WTC11 (cell line): Measurements from ENCODE around the gene DENND2C. TPM values are rescaled to one million over a fixed set of nuclear protein-coding genes. Genes with fewer than 3 reads are reported as not detected.

Source experiments
- ATAC-seq: fragments of 200-7000 bp; cut with Tn5 transposase; 2 replicates; pipeline ENCODE4 v1.10.0; 2021; ENCODE audit warnings: mild to moderate bottlenecking, moderate library complexity
- CTCF ChIA-PET: fragments of 300-600 bp; sonication (Branson Sonifier 250); formaldehyde crosslinking; loops from one replicate; lab custom pipeline; 2021; ENCODE audit warnings: antibody characterized with exemption; lab: Charles Lee
- POLR2A ChIA-PET: fragments of 350-600 bp; sonication (Branson Sonifier 250); formaldehyde crosslinking; loops from one replicate; lab custom pipeline; 2021; ENCODE audit warnings: antibody characterized with exemption; lab: Charles Lee
- DNase-seq: peaks from one replicate; pipeline ENCODE4 v3.0.0; 2021; ENCODE audit warnings: low spot score
- H3K27ac Mint-ChIP-seq: 2 replicates; pipeline ENCODE4 v1.8.0; 2021; ENCODE audit warnings: mixed read lengths
- H3K27me3 Mint-ChIP-seq: 2 replicates; pipeline ENCODE4 v1.8.0; 2021; ENCODE audit warnings: low read depth, mild to moderate bottlenecking, moderate library complexity, mixed read lengths
- H3K36me3 Mint-ChIP-seq: 2 replicates; pipeline ENCODE4 v1.8.0; 2021; ENCODE audit warnings: mixed read lengths
- H3K4me1 Mint-ChIP-seq: 2 replicates; pipeline ENCODE4 v1.8.0; 2022; ENCODE audit warnings: mixed read lengths
- H3K4me3 Mint-ChIP-seq: 2 replicates; pipeline ENCODE4 v1.8.0; 2021; ENCODE audit warnings: mild to moderate bottlenecking, moderate library complexity, mixed read lengths
- H3K9me3 Mint-ChIP-seq: 2 replicates; pipeline ENCODE4 v1.8.0; 2021; ENCODE audit warnings: mixed read lengths
- ATF1 ChIP-seq: sonication (generic); formaldehyde crosslinking; IDR thresholded peaks from 2 replicates; pipeline ENCODE4 v1.8.1; 2023; ENCODE audit warnings: mild to moderate bottlenecking, moderate library complexity, missing genetic modification reagents
- ATF6 ChIP-seq: sonication (generic); formaldehyde crosslinking; IDR thresholded peaks from 2 replicates; pipeline ENCODE4 v1.8.1; 2023; ENCODE audit warnings: mild to moderate bottlenecking, missing genetic modification reagents
- CBFB ChIP-seq: sonication (generic); formaldehyde crosslinking; IDR thresholded peaks from 2 replicates; pipeline ENCODE4 v1.8.1; 2022; ENCODE audit warnings: mild to moderate bottlenecking, low read depth, missing genetic modification reagents
- ESRRA ChIP-seq: sonication (generic); formaldehyde crosslinking; IDR thresholded peaks from 2 replicates; pipeline ENCODE4 v1.8.1; 2022; ENCODE audit warnings: mild to moderate bottlenecking, missing genetic modification reagents, borderline replicate concordance
- ETV6 ChIP-seq: sonication (generic); formaldehyde crosslinking; IDR thresholded peaks from 2 replicates; pipeline ENCODE4 v1.8.1; 2022; ENCODE audit warnings: mild to moderate bottlenecking, missing genetic modification reagents
- JAZF1 ChIP-seq: fragments of 250-450 bp; sonication (Bioruptor Pico); IDR thresholded peaks from 2 replicates; pipeline ENCODE4 v1.9.0; 2021; ENCODE audit warnings: moderate library complexity, mild to moderate bottlenecking, inconsistent platforms
- PRRX2 ChIP-seq: fragments of 250-450 bp; sonication (Bioruptor Pico); IDR thresholded peaks from 2 replicates; pipeline ENCODE4 v1.8.0; 2021; ENCODE audit warnings: mild to moderate bottlenecking
- SOX15 ChIP-seq: fragments of 250-450 bp; sonication (Bioruptor Pico); IDR thresholded peaks from 2 replicates; pipeline ENCODE4 v1.9.0; 2021; ENCODE audit warnings: mild to moderate bottlenecking
- TEAD4 ChIP-seq: sonication (generic); formaldehyde crosslinking; IDR thresholded peaks from 2 replicates; pipeline ENCODE4 v1.8.0; 2022; ENCODE audit warnings: mild to moderate bottlenecking, missing genetic modification reagents
- USF2 ChIP-seq: sonication (generic); formaldehyde crosslinking; IDR thresholded peaks from 2 replicates; pipeline ENCODE4 v1.8.1; 2023; ENCODE audit warnings: mild to moderate bottlenecking, missing genetic modification reagents, moderate library complexity
- ZNF121 ChIP-seq: sonication (generic); formaldehyde crosslinking; IDR thresholded peaks from 2 replicates; pipeline ENCODE4 v1.8.0; 2023; ENCODE audit warnings: missing genetic modification reagents
- ZNF232 ChIP-seq: sonication (generic); formaldehyde crosslinking; IDR thresholded peaks from 2 replicates; pipeline ENCODE4 v1.8.0; 2022; ENCODE audit warnings: mild to moderate bottlenecking, missing genetic modification reagents
- ZNF396 ChIP-seq: fragments of 250-450 bp; sonication (Bioruptor Pico); IDR thresholded peaks from 2 replicates; pipeline ENCODE4 v1.8.0; 2021; ENCODE audit warnings: mild to moderate bottlenecking, moderate library complexity, borderline replicate concordance
- ZNF423 ChIP-seq: fragments of 250-450 bp; sonication (Bioruptor Pico); IDR thresholded peaks from 2 replicates; pipeline ENCODE4 v2.1.2; 2022; ENCODE audit warnings: mild to moderate bottlenecking, moderate library complexity
- ZNF512 ChIP-seq: sonication (generic); formaldehyde crosslinking; IDR thresholded peaks from 2 replicates; pipeline ENCODE4 v1.8.1; 2022; ENCODE audit warnings: missing genetic modification reagents, borderline replicate concordance
- ZNF671 ChIP-seq: fragments of 250-450 bp; sonication (Bioruptor Pico); IDR thresholded peaks from 2 replicates; pipeline ENCODE4 v1.8.0; 2021; ENCODE audit warnings: mild to moderate bottlenecking
- ZSCAN18 ChIP-seq: fragments of 250-450 bp; sonication (Bioruptor Pico); IDR thresholded peaks from 2 replicates; pipeline ENCODE4 v2.1.2; 2022; ENCODE audit warnings: mild to moderate bottlenecking, moderate library complexity
- total RNA-seq: library from RNA; stranded (reverse); gene quantifications from 3 replicates; pipeline ENCODE4 v1.2.3, GENCODE V29; 2021
- TF ChIP-seq, protein P1 (sequence below): fragments of 250-450 bp; sonication (Bioruptor Pico); IDR thresholded peaks from 2 replicates; pipeline ENCODE4 v1.9.0; 2021; ENCODE audit warnings: moderate library complexity, mild to moderate bottlenecking, inconsistent platforms, borderline replicate concordance
- TF ChIP-seq, protein P2 (sequence below): sonication (generic); formaldehyde crosslinking; conservative IDR thresholded peaks from 2 replicates; pipeline ENCODE4 v1.8.1; 2023; ENCODE audit warnings: mild to moderate bottlenecking, low read depth, missing genetic modification reagents, moderate library complexity
- TF ChIP-seq, protein P3 (sequence below): sonication (generic); formaldehyde crosslinking; IDR thresholded peaks from 2 replicates; pipeline ENCODE4 v1.8.0; 2022; ENCODE audit warnings: mild to moderate bottlenecking, missing genetic modification reagents
- TF ChIP-seq, protein P4 (sequence below): sonication (generic); formaldehyde crosslinking; IDR thresholded peaks from 2 replicates; pipeline ENCODE4 v1.8.0; 2022; ENCODE audit warnings: missing genetic modification reagents
- TF ChIP-seq, protein P5 (sequence below): sonication (generic); formaldehyde crosslinking; IDR thresholded peaks from 2 replicates; pipeline ENCODE4 v1.8.0; 2023; ENCODE audit warnings: missing genetic modification reagents

The DENND2C gene
- total RNA-seq, 1 experiment from 2014 or later = 2.9 TPM

DNA sequence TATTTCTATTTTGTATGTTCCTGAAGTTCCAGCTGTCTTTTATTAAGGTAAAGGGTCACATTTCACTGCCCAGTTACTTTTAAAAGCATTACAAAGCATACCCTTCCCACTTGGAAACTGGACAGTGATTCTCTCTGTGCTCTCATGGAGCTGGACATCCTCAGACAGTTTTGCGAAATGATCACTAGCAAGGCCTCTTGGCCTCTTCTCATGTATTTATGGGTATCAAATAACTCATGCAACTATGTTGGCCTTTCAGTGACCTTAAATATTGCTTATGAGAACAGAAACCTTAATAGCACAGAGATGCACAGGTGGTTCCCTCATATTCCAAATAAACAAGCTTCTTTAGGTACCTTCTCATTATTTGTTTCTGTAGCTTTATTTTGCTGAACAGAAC is 33.4 kb upstream of the DENND2C start:
- Mint-ChIP-seq H3K27ac (no peak overlapping the region), H3K4me3 (no peak overlapping the region)
- no peak for TF ChIP-seq PRRX2
- TF ChIP-seq, protein P1, sequence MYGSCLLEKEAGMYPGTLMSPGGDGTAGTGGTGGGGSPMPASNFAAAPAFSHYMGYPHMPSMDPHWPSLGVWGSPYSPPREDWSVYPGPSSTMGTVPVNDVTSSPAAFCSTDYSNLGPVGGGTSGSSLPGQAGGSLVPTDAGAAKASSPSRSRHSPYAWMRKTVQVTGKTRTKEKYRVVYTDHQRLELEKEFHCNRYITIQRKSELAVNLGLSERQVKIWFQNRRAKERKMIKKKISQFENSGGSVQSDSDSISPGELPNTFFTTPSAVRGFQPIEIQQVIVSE (CRISPR knock-in tag) = no peak
- no peak for TF ChIP-seq ZNF121 (CRISPR knock-in tag)
- TF ChIP-seq ESRRA = no peak
- TF ChIP-seq JAZF1 (CRISPR knock-in tag) = no peak
- no peak for TF ChIP-seq ZNF512 (CRISPR knock-in tag)
- no peak for TF ChIP-seq ATF6
- TF ChIP-seq, all 79 proteins: peak for 0
- no peak for DNase-seq
- no peaks in the 10 kb centered on the region for H3K27me3 Mint-ChIP-seq
- ATAC-seq = no peak
- H3K36me3 Mint-ChIP-seq = peaks cover 18% of the 10 kb centered on the region
- ChIA-PET POLR2A (no interaction called here), CTCF (interaction anchor here (0.5 to 1.2 kb wide), 3 partner anchors 34 to 771 kb away, joined by 3 to 5 read pairs (median 3); partner anchors contain the start of gene DENND2C)
- no peaks in the 10 kb centered on the region for H3K9me3 Mint-ChIP-seq
- H3K4me1 Mint-ChIP-seq = no peaks in the 10 kb centered on the region

DNA sequence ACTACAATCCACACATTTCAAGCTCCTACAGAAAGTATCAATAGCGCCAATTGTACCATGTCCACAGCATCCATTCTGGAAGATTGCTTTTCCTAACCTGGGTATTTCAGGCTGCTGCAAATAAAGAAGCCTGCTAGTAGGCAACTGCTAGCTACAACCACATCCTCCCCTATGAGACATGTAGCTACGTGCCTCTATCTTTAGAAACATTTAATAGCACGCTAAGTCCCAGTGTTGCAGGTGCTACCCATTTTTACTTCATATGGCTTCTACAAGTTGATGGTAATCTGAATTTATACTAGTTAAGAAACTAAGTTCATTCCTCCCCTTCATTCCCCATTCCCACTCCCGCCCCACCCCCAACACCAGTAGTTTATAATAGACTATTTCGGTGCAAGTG is 32.9 kb upstream of the DENND2C start:
- ChIA-PET POLR2A (no interaction called here), CTCF (interaction anchor here (0.5 to 1.2 kb wide), 2 partner anchors 34 to 771 kb away, joined by 3 to 5 read pairs; partner anchors contain the start of gene DENND2C)
- Mint-ChIP-seq H3K27ac (no peak overlapping the region), H3K4me1 (no peaks in the 10 kb centered on the region), H3K4me3 (no peak overlapping the region), H3K27me3 (no peaks in the 10 kb centered on the region), H3K9me3 (no peaks in the 10 kb centered on the region), H3K36me3 (peaks cover 12% of the 10 kb centered on the region)
- no peak for DNase-seq
- ATAC-seq = no peak
- TF ChIP-seq ETV6 (CRISPR knock-in tag) (no peak), ZNF671 (CRISPR knock-in tag) (no peak), ZNF232 (CRISPR knock-in tag) (no peak), ZSCAN18 (no peak), SOX15 (no peak), JAZF1 (CRISPR knock-in tag) (no peak), ZNF423 (no peak), USF2 (CRISPR knock-in tag) (no peak), ZNF396 (CRISPR knock-in tag) (no peak), CBFB (CRISPR knock-in tag) (no peak), ATF1 (CRISPR knock-in tag) (no peak), TEAD4 (CRISPR knock-in tag) (no peak)
- TF ChIP-seq, protein P2, sequence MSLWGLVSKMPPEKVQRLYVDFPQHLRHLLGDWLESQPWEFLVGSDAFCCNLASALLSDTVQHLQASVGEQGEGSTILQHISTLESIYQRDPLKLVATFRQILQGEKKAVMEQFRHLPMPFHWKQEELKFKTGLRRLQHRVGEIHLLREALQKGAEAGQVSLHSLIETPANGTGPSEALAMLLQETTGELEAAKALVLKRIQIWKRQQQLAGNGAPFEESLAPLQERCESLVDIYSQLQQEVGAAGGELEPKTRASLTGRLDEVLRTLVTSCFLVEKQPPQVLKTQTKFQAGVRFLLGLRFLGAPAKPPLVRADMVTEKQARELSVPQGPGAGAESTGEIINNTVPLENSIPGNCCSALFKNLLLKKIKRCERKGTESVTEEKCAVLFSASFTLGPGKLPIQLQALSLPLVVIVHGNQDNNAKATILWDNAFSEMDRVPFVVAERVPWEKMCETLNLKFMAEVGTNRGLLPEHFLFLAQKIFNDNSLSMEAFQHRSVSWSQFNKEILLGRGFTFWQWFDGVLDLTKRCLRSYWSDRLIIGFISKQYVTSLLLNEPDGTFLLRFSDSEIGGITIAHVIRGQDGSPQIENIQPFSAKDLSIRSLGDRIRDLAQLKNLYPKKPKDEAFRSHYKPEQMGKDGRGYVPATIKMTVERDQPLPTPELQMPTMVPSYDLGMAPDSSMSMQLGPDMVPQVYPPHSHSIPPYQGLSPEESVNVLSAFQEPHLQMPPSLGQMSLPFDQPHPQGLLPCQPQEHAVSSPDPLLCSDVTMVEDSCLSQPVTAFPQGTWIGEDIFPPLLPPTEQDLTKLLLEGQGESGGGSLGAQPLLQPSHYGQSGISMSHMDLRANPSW = no peak
- TF ChIP-seq, protein P3, sequence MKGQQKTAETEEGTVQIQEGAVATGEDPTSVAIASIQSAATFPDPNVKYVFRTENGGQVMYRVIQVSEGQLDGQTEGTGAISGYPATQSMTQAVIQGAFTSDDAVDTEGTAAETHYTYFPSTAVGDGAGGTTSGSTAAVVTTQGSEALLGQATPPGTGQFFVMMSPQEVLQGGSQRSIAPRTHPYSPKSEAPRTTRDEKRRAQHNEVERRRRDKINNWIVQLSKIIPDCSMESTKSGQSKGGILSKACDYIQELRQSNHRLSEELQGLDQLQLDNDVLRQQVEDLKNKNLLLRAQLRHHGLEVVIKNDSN (CRISPR knock-in tag) = no peak
- TF ChIP-seq, protein P4, sequence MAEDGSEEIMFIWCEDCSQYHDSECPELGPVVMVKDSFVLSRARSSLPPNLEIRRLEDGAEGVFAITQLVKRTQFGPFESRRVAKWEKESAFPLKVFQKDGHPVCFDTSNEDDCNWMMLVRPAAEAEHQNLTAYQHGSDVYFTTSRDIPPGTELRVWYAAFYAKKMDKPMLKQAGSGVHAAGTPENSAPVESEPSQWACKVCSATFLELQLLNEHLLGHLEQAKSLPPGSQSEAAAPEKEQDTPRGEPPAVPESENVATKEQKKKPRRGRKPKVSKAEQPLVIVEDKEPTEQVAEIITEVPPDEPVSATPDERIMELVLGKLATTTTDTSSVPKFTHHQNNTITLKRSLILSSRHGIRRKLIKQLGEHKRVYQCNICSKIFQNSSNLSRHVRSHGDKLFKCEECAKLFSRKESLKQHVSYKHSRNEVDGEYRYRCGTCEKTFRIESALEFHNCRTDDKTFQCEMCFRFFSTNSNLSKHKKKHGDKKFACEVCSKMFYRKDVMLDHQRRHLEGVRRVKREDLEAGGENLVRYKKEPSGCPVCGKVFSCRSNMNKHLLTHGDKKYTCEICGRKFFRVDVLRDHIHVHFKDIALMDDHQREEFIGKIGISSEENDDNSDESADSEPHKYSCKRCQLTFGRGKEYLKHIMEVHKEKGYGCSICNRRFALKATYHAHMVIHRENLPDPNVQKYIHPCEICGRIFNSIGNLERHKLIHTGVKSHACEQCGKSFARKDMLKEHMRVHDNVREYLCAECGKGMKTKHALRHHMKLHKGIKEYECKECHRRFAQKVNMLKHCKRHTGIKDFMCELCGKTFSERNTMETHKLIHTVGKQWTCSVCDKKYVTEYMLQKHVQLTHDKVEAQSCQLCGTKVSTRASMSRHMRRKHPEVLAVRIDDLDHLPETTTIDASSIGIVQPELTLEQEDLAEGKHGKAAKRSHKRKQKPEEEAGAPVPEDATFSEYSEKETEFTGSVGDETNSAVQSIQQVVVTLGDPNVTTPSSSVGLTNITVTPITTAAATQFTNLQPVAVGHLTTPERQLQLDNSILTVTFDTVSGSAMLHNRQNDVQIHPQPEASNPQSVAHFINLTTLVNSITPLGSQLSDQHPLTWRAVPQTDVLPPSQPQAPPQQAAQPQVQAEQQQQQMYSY (CRISPR knock-in tag) = no peak
- TF ChIP-seq, protein P5, sequence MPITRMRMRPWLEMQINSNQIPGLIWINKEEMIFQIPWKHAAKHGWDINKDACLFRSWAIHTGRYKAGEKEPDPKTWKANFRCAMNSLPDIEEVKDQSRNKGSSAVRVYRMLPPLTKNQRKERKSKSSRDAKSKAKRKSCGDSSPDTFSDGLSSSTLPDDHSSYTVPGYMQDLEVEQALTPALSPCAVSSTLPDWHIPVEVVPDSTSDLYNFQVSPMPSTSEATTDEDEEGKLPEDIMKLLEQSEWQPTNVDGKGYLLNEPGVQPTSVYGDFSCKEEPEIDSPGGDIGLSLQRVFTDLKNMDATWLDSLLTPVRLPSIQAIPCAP = no peak
